Neural progenitor cell (in vitro differentiated cells): ENCODE data around the gene UBIAD1.

Experiments used
- EZH2 ChIP-seq: fragments of 200-600 bp; sonication (generic); IDR thresholded peaks from 2 replicates; pipeline ENCODE4 v1.6.1; 2017; ENCODE audit warnings: antibody characterized with exemption, mild to moderate bottlenecking, moderate library complexity
- EZH2phosphoT487 ChIP-seq: fragments of 200-600 bp; sonication (generic); IDR thresholded peaks from 2 replicates; pipeline ENCODE4 v1.6.1; 2017; ENCODE audit warnings: antibody characterized with exemption
- TF ChIP-seq, protein P1 (sequence below): fragments of 200-600 bp; sonication (generic); IDR thresholded peaks from 2 replicates; pipeline ENCODE4 v1.5.1; 2017; ENCODE audit warnings: antibody characterized with exemption, mild to moderate bottlenecking

DNA sequence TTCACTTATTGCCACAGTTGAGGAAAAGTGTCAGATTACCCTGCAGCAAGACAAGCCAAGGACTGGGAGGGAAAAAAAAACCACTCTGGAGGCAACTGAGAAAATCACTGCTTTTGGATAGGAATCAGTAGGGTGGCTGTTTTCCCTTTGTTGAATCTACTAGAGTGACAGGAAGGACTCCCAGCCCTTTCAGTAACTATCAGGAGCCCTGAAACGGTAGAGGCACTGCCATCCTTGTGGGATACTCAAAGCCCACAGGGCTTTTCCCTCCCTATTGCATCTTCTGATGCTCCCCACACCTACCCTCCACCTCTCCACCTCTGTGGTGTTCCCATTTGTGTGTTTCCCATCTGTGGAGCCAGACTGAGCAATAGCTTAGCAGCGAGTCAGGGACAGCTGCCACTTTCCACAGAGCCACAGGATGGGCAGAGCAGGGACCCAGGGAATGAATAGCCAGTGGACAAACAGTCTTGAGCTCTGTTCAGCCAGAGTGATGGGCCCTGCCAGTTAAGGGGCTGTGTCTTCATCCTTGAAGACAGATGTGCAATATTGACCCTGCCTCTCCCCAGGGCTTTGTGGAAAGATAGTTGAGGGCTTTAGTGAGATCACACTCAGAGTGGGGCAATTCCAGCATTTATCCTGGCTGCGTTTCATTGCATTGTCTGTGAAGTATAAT is 13.9 kb downstream of the UBIAD1 start:
- TF ChIP-seq, protein P1, sequence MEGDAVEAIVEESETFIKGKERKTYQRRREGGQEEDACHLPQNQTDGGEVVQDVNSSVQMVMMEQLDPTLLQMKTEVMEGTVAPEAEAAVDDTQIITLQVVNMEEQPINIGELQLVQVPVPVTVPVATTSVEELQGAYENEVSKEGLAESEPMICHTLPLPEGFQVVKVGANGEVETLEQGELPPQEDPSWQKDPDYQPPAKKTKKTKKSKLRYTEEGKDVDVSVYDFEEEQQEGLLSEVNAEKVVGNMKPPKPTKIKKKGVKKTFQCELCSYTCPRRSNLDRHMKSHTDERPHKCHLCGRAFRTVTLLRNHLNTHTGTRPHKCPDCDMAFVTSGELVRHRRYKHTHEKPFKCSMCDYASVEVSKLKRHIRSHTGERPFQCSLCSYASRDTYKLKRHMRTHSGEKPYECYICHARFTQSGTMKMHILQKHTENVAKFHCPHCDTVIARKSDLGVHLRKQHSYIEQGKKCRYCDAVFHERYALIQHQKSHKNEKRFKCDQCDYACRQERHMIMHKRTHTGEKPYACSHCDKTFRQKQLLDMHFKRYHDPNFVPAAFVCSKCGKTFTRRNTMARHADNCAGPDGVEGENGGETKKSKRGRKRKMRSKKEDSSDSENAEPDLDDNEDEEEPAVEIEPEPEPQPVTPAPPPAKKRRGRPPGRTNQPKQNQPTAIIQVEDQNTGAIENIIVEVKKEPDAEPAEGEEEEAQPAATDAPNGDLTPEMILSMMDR, result no peak
- TF ChIP-seq EZH2phosphoT487, result no peak
- no peak for TF ChIP-seq EZH2
